NCI-H128 (cell line): ENCODE measurements around the gene AHDC1.
"Not testable (repeated sequence)": the region's sequence is repeated elsewhere in the genome, so short reads cannot be mapped to it uniquely, and the experiment has no call there.

Experiments used
- DNase-seq: peaks from one replicate; lab custom pipeline; 2025; ENCODE audit not compliant: unreplicated experiment; lab: John Stamatoyannopoulos, UW

Gene AHDC1

DNA sequence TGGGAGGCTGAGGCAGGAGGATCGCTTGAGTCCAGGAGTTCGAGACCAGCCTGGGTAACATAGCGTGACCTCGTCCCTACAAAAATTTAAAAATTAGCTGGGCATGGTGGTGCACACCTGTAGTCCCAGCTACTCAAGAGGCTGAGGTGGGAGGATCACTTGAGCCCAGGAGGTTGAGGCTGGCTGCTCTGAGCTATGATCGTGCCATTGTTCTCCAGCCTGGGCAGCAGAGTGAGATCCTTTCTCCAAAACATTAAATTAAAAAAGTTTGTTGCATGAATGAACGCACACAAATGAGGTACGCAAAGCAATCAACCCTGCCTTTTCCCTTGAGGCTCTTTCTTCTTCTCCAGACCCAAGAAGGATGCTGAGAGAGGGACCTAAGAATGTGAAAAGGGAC lies 50.1 kb downstream of the AHDC1 start:
- DNase-seq = not testable (repeated sequence)

GRCh38 chr1:27552911-27553420 lies 51.0 kb downstream of the AHDC1 start:
- no peak for DNase-seq

GRCh38 chr1:27551953-27552312 lies 52.0 kb downstream of the AHDC1 start:
- DNase-seq = no peak

GRCh38 chr1:27551170-27551952 lies 52.6 kb downstream of the AHDC1 start:
- no peak for DNase-seq

DNA sequence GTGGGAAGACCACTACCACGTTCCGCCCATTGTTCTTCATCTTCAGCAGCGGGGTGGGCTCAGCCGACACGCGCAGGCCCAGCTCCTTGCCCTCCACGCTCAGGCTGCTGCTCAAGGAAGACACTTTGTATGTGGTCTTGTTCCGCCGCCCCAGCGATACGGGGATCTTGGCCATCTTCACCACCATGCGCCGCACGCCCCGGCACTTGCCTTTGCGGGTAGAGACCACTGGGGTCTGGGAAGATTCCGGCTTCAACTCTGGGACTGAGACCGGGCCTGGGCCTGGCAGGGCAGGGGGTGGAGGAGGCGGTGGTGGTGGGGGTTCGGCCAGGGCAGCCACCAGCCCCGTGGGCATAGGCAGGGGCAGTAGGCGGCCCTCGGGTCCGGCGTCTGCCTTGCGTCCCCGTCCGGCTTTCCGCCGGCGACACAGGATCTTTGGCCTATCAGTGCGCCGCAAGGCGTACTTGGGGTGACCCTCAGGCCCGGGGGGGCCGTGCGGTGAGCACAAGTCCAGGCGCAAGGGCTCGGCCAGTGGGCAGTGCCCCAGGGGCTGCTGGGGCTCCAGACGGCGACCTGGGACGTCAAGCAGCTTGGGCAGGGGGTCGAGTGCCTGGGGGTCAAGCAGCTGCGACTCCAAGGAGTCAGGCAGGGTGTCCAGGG lies 53.3 kb downstream of the AHDC1 start:
- DNase-seq = no peak

- no peak for DNase-seq
Observed at GRCh38 chr1:27549807-27550408, 54.0 kb downstream of the AHDC1 start.

DNA sequence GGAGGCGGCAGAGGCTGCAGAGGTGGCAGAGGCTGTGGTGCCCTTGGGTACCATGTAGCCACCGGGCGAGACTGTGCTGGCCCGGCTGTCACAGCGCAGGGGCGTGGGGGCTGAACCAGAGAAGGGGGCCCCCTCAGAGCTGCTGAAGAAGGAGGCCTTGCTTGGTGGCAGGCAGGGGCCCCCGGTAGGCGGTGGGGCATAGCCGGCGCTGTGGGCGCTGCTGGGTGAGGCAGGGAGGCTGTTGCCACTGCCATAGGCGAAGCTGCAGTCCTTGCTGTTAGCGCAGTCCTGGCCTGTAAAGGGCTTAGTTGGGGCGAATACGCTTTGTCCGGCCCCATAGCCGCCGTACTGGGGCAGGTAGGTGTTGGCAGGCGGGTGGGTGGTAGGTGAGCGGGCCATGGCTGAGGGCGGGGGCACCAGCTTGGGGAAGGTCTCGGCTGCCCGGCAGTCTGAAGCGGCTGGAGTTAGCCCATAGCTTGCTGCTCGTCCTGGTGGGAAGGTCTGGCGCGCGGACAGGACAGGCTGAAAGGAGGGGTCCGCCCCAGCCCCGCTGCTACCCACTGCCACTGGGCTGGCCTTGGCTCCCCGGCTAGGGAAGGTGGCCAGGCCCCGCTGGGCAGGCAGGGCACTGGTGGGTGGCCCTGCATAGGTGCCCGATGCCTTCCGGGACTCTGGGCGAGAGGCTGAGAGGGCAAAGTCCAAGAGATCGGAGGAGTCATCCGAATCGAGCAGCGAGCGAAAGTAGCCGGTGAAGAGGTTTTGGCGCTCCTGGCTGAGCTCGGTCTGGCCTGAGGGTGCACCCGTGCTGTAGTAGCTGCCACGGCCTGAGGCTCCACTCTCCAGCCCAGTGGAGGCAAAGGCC lies 54.9 kb downstream of the AHDC1 start:
- no peak for DNase-seq

GRCh38 chr1:27548136-27548853 lies 55.6 kb downstream of the AHDC1 start:
- DNase-seq = no peak

DNA sequence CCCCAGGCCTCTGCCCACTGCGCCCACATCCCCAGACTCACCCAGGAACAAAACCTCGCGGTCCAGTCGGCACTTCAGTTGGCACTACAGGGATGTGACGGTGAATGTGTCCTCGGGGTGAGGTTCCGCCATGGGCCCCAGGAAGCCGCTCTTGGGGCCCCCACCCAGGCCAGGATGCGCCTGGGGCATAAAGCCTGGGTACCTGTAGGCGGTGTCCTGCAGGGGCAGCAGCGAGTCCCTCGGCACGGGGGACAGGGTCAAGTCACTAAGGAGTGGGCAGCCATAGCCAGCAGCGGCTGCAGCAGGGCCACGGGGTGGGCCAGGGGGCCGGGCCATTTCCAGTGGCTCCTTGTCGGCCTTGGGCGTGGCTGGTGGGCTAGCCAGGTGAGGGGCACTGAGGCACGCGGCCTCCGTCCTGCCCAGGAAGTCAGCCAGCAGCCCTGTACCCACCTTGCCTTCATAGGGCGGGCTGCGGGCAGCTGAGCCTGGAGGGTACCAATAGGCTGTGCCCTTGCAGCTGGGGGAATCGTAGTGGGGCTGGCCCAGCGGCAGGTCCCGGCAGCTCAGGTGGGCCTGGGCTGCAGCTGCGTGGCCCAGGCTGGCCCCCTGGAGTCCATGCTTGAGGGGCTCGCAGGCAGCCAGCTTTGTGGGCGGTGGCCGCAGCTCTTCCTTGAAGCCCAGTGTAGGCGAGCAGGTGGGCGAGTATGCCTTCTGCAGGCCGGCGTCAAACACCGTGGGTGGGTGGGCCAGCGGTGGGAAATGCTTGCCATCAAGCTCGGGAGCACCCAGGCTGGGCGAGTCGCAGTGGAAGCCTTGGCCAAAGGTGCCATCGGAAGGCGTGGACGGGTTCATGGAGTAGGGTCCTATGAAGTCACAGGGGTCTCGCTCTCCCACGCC lies 56.5 kb downstream of the AHDC1 start:
- no peak for DNase-seq

DNA sequence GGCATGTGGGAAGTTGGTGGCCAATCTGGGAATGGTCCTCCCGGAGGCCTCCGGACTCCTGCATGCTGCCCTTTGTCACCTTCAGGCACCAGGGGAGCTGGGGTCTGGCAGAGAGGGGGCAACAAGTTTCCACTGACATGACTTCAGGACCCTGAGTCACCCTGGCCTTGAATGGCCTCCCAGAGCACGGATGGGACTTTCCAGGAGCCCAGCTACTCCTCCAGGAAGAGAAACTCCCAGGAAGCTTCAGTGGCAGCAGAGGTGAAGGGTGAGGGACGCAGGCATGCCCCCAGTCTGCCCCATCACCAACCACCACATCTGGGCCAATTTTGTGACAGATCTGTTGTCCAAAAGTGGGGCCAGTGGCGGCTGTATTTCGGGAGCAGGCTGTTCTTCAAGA lies 58.1 kb downstream of the AHDC1 start:
- DNase-seq = no peak

DNA sequence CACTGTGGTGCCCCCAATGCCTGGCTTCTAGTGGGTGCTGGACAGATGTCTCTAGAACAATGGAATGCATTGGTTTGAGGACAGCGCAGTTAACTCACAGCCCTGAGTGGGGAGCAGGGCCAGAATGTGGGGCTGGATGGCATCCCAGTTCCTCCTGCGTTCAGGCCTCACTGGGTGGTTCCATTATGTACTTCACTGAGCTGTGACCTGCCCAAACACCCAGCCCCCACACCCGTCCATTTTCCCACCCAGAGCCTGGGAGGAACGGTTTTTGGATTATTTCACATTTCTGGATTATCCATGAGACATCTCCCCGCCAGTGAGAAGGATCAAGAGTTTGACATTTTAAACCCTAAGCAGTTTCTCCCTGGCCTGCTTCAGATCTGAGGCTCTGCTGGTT lies 58.7 kb downstream of the AHDC1 start:
- no peak for DNase-seq

DNA sequence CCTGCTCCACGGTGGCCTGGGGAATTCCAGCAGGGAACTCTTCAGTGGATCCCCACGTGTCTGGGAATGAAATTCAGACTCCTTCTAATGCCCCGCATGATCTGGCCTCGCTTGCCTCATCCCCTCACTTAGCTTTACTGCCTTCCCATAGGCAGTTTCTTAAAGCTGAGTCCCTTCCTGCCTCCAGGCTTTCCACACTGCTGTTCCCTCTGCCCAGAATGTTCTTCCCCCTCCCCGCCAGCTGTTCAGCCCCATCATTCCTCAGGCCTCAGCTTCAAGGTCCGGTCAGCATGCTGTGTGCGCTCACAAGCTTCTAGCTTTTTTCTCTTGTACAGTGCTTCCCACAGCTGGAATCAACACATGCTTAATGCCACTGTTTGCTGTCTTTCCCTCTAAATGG lies 59.1 kb downstream of the AHDC1 start:
- DNase-seq = no peak

DNA sequence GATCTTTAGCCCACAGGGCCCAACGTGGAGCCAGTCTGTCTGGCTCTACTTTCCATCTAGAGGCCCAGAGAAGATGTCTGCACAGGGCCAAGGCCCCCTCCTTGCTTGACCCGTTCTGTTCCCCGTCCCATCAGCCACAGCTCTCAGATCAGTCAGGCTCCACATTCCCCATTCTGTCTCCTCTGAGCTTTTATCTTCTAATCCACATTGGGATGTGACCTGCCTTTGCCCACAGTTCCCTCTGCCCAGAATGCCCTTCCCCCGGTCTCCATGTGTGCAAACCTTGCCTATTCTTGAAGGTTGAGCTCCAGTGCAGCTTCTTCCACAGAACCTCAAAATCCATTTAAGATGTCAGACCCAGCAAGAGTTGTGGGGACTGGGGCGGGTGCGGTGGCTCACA lies 60.7 kb downstream of the AHDC1 start:
- DNase-seq = no peak

DNA sequence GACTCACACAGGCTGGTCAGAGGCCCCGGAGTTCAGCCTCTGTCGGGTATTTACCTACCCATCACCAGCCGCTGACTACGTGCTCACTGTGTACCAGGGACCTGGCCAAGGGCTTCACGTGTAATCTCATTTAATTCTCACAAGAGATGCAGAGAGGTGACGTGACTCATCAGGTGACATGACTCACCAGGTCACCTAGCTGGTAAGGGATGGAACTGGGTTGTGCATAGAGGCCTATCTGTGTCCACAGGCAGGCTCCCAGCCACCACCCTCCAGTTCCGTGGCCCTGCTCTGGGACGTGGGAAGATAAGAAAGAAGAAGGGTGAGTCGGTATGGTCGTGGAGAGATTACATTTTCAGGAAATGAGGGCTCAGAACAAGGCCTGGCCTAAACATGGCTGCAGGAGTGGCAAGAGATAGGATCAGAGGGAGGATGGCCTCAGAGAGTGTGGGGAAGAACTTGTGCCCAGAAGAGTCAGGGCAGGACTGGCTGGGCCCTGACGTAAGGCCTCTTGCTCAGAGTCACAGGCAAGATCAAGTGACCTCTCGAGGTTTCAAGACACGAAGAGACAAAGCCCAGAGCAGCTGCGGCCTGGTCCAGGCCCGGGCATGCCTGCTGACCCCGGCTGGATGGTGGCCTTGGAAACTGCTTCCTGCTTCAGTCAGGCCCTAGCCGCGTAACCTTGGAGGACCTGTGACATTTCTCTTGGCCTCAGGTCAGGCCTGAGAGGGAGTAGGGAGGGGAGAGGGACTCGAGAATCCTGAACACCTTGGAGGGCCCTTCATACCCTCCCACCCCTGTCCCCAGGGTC lies 61.3 kb downstream of the AHDC1 start:
- no peak for DNase-seq

GRCh38 chr1:27539901-27540861 lies 63.8 kb downstream of the AHDC1 start:
- DNase-seq = no peak

GRCh38 chr1:27538793-27539192 lies 65.2 kb downstream of the AHDC1 start:
- DNase-seq = no peak

DNA sequence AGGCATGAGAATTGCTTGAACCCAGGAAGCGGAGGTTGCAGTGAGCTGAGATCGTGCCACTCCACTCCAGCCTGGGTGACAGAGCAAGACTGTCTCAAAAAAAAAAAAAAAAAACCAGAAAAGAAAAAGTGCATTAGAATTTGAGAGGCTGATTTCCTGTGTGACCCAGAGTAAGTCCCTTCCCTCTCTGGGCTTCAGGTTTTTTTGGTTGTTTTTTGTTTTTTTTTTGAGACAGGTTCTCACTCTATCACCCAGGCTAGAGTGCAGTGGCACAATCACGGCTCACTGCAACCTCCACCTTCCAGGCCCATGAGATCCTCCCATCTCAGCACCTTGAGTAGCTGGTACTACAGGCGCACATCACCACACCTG lies 65.7 kb downstream of the AHDC1 start:
- not testable (repeated sequence) for DNase-seq

GRCh38 chr1:27536767-27537166 lies 67.2 kb downstream of the AHDC1 start:
- no peak for DNase-seq
